Measurements from ENCODE around the gene LEKR1.

Gene LEKR1

GRCh38 chr3:157063926-157064325 lies 237.8 kb downstream of the LEKR1 start:
- no peak for DNase-seq

- no peak for DNase-seq
These were observed 238.2 kb downstream of the LEKR1 start for GRCh38 chr3:157064402-157064801.

GRCh38 chr3:157065201-157065600 lies 239.0 kb downstream of the LEKR1 start:
- no peak for DNase-seq

DNA sequence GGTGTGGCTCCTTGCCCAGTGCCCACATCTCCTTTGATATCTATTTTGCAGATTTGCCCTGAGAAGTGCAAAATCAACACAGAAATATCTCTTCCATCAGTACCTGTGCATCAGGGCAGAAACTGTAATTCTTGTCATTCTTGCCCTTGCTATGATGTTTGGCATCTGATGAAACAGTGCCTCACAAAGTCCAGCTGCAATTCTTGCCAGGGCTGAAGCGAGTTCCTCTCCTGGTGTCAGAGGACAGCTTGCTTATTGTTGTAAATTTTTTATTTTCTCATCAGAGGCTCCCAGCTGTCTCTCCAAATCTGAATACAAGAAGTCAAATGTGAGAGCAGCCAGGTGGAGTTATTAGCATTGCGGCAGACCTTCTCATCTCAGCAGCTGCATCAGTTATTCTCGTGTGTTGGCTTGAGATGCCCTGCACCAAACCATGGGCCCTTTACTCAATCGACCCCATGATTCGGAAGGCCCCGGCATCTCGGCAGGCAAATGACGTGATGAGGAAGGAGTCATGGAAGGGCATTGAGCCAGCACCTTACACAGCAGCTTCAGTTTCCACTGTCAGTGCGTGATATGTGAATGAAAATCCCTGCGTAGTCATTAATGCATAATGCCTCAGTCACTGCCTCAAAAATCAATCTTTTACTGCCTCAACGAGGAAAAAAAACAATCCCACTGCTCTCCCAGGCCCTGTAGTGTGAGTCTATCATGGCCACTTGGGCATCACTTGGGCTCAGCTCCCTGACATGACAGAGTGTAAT lies 240.4 kb downstream of the LEKR1 start:
- DNase-seq: peak; percentile 77

GRCh38 chr3:157067114-157067513 lies 241.0 kb downstream of the LEKR1 start:
- no peak for DNase-seq

GRCh38 chr3:157069406-157069805 lies 243.3 kb downstream of the LEKR1 start:
- no peak for DNase-seq

- no peak for DNase-seq
These were observed 243.9 kb downstream of the LEKR1 start for GRCh38 chr3:157069846-157070677.

DNA sequence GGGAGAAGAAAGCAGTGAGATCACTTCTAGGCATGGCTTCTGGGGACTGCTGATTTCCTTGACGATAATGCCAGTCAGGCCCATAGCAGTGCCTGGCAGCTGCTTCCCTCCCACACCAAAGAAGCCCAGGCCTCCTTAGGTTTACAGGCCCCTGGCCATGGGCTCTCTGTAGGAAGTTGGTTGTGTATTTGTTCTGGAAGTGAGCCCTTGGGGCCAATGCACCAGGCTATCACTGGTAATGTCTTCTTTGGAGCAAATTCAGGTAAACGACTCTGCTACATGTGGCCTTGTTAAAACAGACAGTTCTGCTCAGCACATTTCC lies 244.5 kb downstream of the LEKR1 start:
- no peak for DNase-seq

DNA sequence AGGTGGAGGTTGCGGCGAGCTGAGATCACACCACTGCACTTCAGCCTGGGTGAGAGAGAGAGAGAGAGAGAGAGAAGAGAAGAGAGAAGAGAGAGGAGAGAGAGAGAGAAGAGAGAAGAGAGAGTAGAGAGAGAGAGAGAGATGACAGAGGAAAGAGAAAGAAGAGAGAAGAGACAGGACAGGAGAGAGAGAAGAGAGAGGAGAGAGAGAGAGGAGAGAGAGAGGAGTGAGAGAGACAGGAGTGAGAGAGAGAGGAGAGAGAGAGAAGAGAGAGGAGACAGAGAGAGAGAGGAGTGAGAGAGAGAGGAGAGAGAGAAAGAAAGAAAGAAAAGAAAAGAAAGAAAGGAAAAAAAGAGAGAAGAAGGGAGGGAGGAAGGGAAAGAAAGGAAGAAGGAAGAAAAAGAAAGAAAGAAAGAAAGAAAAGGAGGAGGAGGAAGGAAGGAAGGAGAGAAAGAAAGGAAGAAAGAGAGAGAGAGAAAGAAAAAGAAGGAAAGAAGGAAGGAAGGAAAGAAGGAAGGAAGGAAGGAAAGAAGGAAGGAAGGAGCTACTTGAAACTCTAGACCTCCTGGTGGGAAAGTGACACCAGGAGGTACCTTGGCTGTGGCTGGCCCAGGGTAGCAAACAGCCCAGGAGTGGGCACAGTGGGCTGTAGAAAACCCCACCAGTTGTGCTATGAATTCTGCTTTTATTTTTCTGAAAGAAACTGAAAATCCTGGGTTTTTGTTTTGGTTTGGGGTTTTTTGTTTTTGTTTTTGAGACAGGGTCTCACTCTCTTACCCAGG lies 245.8 kb downstream of the LEKR1 start:
- DNase-seq: no peak

DNA sequence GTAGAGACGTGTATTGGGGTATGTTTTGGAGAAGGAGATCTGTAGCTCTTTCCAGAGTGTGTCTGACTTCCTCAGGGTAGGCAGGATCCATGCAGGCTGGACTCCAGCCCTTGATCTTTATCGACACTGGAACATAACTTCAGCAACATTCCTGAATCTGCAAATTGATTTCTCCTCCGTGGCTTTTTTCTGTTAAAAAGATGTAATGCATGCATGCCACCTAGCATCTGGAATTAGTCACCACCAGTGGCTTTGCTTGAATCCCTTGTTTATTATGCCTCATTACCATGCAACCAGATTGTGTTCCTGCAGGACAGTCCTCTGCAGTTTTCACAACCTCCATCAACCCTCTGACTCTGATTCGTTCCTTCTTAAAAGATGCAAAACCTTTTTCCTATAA lies 247.7 kb downstream of the LEKR1 start:
- peak; percentile 80 for DNase-seq

- no peak for DNase-seq
These were observed 248.3 kb downstream of the LEKR1 start for GRCh38 chr3:157074490-157074889.

GRCh38 chr3:157074981-157075380 lies 248.8 kb downstream of the LEKR1 start:
- DNase-seq: no peak

DNA sequence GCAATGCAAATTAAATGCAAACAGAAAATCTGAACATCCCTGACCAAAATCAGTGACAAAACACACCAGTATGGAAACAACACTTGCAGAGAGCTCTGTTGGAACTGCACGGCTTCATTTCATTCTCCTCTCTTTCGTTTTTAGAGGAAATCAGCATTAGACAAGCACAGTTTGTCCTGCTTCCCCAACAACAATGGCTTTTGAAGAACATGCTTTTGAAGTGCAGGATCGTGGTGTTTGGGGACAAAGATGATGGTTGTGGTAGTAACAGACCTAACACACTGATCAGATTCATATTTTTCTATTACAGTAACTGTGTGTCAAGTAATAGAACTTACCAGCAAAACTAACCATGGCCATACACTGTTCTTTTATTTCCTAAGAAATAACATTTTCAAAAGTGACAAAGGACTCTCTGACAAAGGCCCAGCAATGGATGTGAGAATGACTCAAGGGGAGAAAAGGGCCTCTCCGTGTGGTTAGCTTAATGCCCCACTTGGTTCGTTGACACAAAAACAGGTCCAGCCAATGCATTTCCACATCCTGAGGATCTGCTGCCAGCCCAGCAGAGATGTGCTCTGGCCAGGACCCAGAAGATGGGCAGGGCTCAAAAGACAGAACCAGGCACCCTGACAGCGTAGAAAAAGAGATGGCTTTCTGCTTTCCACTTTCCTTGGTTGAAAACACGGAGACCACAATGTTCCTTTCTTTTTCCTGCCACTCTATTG lies 249.7 kb downstream of the LEKR1 start:
- DNase-seq: no peak

DNA sequence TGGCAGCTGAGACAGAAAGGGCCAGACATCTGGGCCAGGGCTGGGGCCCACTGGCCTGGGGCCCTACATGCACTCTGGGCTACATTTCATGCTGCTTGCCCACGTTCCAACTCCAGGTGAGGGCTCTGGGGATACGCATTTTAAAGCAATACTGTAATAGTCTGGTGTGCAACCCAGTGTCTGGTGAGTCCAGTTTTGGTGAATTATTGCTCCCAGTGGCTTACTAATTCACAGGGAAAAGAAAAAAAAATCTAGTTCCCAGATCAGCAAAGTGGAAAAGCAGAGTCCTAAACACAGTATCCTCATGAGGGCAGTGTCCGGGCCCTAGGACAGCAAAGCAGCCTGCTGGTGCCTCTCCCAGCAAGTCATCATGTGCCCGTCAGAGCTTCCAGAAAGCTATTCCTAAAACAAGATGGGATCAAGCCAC lies 251.4 kb downstream of the LEKR1 start:
- DNase-seq: no peak

DNA sequence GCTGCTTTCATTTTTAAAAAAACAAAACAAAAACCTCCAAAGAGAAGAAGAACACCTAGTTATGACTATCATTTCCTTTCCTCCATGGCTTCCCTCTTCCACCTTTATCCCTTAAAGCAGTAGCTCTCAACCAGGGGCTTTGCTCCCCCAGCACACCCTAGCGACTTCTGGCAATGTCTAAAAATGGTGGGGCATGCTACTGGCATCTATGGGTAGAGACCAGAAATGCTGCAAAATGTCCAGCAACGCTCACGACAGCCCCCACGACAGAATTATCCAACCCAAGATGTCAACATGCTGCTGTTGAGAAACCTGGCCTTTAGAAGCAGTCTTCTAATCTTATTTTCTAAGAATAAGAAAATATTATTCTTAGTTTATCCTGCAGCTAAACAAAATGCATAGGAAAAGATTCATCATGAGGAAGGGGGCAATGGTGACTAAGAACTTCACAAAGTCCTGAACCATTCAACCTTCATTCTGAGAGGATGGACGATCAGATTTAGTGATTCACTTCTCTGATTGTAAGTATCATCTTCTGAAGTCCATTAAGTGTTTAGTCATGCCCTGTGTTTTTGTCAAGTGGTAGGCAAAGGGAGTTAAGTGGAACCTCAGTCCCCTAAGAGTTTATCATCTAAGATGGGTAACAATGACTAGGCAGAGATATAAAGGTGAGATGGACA lies 252.1 kb downstream of the LEKR1 start:
- DNase-seq: no peak

GRCh38 chr3:157078811-157079185 lies 252.6 kb downstream of the LEKR1 start:
- no peak for DNase-seq

DNA sequence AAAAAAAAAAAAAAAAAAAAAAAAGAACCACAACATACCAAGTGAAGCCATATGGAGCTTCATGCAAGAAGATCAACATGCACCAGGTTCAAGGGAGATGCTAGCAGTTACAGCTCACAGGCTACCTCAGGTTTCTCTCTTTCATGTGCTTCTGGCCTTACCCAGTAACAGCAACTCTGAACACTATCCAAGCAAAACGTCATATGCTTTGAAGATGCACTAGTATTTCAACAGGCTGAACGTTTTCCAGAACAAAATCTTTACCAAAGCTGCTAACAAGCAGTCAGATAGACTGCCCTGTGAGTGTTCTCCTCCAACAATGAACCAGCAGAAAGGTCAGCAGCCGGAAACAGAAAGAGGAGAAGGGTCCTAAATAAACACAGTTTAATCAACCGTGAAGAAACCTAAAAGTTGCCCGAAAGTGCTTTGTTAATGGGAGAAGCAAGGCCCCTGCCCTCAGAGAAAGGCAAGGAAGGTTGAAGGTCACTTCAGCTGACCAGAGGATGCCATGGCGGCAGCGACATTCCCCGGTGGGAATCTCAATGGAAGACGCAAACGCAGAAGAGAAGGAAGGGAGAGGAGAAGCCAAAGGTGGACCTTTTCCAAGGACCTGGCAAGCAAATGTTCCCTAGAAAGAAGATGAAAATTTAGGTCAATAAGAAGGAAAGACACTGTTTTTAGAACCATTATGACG lies 253.7 kb downstream of the LEKR1 start:
- DNase-seq: no peak

- peak; percentile 91 for DNase-seq
These were observed 255.6 kb downstream of the LEKR1 start for GRCh38 chr3:157081626-157082210.

GRCh38 chr3:157082305-157082982 lies 256.3 kb downstream of the LEKR1 start:
- peak; percentile 80 for DNase-seq

- DNase-seq: no peak
These were observed 257.7 kb downstream of the LEKR1 start for GRCh38 chr3:157083824-157084223.
